GM06990 (cell line): Measurements from ENCODE around the gene RAB11FIP4.

Experiments used
- DNase-seq: peaks from one replicate; pipeline ENCODE4 v3.0.0-alpha.2; 2011; ENCODE audit not compliant: insufficient read length; ENCODE audit errors: extremely low read depth
- H3K27me3 ChIP-seq: replicated peaks from 2 replicates; pipeline ENCODE4 v1.6.0; 2011; ENCODE audit warnings: low read length; ENCODE audit not compliant: control insufficient read depth, insufficient read depth
- H3K36me3 ChIP-seq: 2 replicates; pipeline ENCODE4 v1.5.1; 2011; ENCODE audit warnings: low read length; ENCODE audit not compliant: control insufficient read depth, insufficient read depth
- H3K4me3 ChIP-seq: replicated peaks from 2 replicates; pipeline ENCODE4 v1.5.1; 2011; ENCODE audit warnings: low read depth, mild to moderate bottlenecking, control low read depth, low read length
- CTCF ChIP-seq: IDR thresholded peaks from 2 replicates; pipeline ENCODE4 v1.5.1; 2011; ENCODE audit warnings: low read length, control low read depth, mild to moderate bottlenecking, inconsistent platforms; ENCODE audit not compliant: insufficient read depth, poor library complexity, severe bottlenecking

The RAB11FIP4 gene

GRCh38 chr17:31385428-31386285, 5.8 kb upstream of the RAB11FIP4 start:
- no peaks in the 10 kb centered on the region for H3K27me3 ChIP-seq
- no peak for DNase-seq
- no peak for TF ChIP-seq CTCF
- H3K36me3 ChIP-seq = no peaks in the 10 kb centered on the region
- H3K4me3 ChIP-seq = no peak overlapping the region

- Histone ChIP-seq H3K4me3 (no peak overlapping the region), H3K36me3 (no peaks in the 10 kb centered on the region), H3K27me3 (peaks cover 2% of the 10 kb centered on the region)
- TF ChIP-seq CTCF = no peak
- no peak for DNase-seq
Observed at GRCh38 chr17:31386542-31387075, 4.9 kb upstream of the RAB11FIP4 start.

GRCh38 chr17:31387438-31387837, 4.0 kb upstream of the RAB11FIP4 start:
- Histone ChIP-seq H3K36me3 (no peaks in the 10 kb centered on the region), H3K4me3 (no peak overlapping the region), H3K27me3 (peaks cover 2% of the 10 kb centered on the region)
- DNase-seq = no peak
- TF ChIP-seq CTCF = no peak

GRCh38 chr17:31388351-31388750, 3.1 kb upstream of the RAB11FIP4 start:
- no peak for DNase-seq

GRCh38 chr17:31388770-31389656, 2.5 kb upstream of the RAB11FIP4 start:
- Histone ChIP-seq H3K36me3 (no peaks in the 10 kb centered on the region), H3K4me3 (no peak overlapping the region), H3K27me3 (peaks cover 3% of the 10 kb centered on the region)
- TF ChIP-seq CTCF = peak; percentile 78
- DNase-seq = peak; percentile 43

More at GRCh38 chr17:31388351-31388750, 3.1 kb upstream of the RAB11FIP4 start:
- peaks cover 3% of the 10 kb centered on the region for H3K27me3 ChIP-seq
- H3K36me3 ChIP-seq = no peaks in the 10 kb centered on the region
- no peak for TF ChIP-seq CTCF
- H3K4me3 ChIP-seq = no peak overlapping the region
